ENCODE results near the gene NVL. TPM values are rescaled to one million over a fixed set of nuclear protein-coding genes. Genes with fewer than 3 reads are reported as not detected.

NVL gene
- total and polyA plus RNA-seq, 10 of the 15 experiments (the other 5 are each of a cell fraction or from before 2014, with no cell fraction given) = 20.3 to 49.6 (median 35.2) TPM

DNA sequence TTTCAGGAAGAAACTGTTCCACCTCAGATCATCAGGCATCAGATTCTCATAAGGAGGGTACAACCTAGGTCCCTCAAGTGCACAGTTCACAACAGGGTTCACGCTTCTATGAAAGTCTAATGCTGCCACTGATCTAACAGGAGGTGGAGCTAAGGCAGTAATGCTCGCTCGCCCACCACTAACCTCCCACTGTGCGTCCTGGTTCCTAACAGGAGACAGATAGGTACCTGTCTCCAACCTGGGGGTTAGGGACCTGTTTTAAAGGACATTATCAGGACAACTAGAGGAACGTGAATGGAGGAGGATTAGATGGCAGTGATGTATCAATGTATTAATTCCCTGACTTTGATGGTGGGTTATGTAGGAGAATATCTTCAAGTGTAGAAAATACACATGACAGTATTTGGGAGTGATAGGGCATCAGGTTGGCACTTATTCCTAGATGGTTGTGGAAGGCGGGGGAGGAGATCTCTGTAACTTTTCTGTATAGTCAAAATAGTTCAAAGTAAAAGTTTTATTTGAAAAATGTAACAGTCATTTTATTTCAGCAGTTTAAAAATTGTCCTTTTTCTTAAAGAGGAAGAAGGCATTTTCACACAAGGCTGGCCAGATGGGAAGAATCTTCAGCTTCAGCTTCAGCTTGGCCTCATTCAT, 103.0 kb downstream of the NVL start:
- Histone ChIP-seq H2AFZ (ENCODE audit: control insufficient read depth, low read depth, low read length) (no peak overlapping the region), H3K9ac (ENCODE audit: control insufficient read depth, insufficient read depth, low read length) (no peak overlapping the region), H3K27ac (ENCODE audit: control insufficient read depth, insufficient read depth) (no peak overlapping the region), H3K4me2 (ENCODE audit: control insufficient read depth, insufficient read depth) (no peak overlapping the region), H3K4me3 (no peak overlapping the region), H3K79me2 (ENCODE audit: control insufficient read depth, insufficient read depth, low read length) (no peaks in the 10 kb centered on the region), H3K9me3 (replicated peaks; ENCODE audit: control insufficient read depth, insufficient read depth, low read length) (no peaks in the 10 kb centered on the region), H4K20me1 (ENCODE audit: control insufficient read depth, insufficient read depth) (no peaks in the 10 kb centered on the region), H3K27me3 (replicated peaks in 1 of 2; ENCODE audit: control insufficient read depth in 2 of 2, insufficient read depth in 2 of 2, low read length in 1 of 2) (no peaks in the 10 kb centered on the region), H3K36me3 (ENCODE audit: control insufficient read depth in 2 of 2, insufficient read depth in 2 of 2, low read length in 1 of 2) (peaks cover 5 to 6% of the 10 kb centered on the region in 2 experiments; a peak in 3 of 4 replicates), H3K4me1 (ENCODE audit: control insufficient read depth, insufficient read depth, low read length) (no peaks in the 10 kb centered on the region)
- intact Hi-C loops (cut with micrococcal nuclease; ENCODE audit: unreplicated experiment) (no loop called here), in situ Hi-C loops (cut with MboI) (no loop called here)
- DNase-seq (ENCODE audit: low read depth, low spot score) (no peak), ATAC-seq (no peak), FAIRE-seq (no peak)
- ChIA-PET POLR2A (interaction anchor here (0.8 kb wide), 1 partner anchor 9 kb away, joined by 3 read pairs; no protein-coding TSS in a partner anchor), RAD21 (ENCODE audit: unreplicated experiment) (no interaction called here), SMC1A (ENCODE audit: uncharacterized antibody, unreplicated experiment) (no interaction called here), CTCF (no interaction called here)
- no TSS peak for BruUV-seq (replicated peaks)
- WGBS (ENCODE audit: insufficient coverage, insufficient replicate concordance, low lambda C conversion rate, missing lambda C conversion rate) = 82% methylated on average over 6 of the region's 6 CpGs
- no peak for TF ChIP-seq ZZZ3 (IDR thresholded peaks at IDR 0.05; ENCODE audit: control insufficient read depth, insufficient read length, low read depth)
- TF ChIP-seq, protein P1, sequence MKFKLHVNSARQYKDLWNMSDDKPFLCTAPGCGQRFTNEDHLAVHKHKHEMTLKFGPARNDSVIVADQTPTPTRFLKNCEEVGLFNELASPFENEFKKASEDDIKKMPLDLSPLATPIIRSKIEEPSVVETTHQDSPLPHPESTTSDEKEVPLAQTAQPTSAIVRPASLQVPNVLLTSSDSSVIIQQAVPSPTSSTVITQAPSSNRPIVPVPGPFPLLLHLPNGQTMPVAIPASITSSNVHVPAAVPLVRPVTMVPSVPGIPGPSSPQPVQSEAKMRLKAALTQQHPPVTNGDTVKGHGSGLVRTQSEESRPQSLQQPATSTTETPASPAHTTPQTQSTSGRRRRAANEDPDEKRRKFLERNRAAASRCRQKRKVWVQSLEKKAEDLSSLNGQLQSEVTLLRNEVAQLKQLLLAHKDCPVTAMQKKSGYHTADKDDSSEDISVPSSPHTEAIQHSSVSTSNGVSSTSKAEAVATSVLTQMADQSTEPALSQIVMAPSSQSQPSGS (IDR thresholded peaks at IDR 0.05; ENCODE audit: low read length) = no peak
- TF ChIP-seq ZSCAN29 (IDR thresholded peaks at IDR 0.05) = no peak
- TF ChIP-seq ZNF217 (IDR thresholded peaks at IDR 0.05) = no peak
- no peak for TF ChIP-seq FOXK2 (IDR thresholded peaks at IDR 0.05)
- TF ChIP-seq SMC3 (IDR thresholded peaks at IDR 0.05; ENCODE audit: borderline replicate concordance, low read length) = no peak
- TF ChIP-seq RB1 (IDR thresholded peaks at IDR 0.05; ENCODE audit: borderline replicate concordance) = no peak
- TF ChIP-seq, protein P2, sequence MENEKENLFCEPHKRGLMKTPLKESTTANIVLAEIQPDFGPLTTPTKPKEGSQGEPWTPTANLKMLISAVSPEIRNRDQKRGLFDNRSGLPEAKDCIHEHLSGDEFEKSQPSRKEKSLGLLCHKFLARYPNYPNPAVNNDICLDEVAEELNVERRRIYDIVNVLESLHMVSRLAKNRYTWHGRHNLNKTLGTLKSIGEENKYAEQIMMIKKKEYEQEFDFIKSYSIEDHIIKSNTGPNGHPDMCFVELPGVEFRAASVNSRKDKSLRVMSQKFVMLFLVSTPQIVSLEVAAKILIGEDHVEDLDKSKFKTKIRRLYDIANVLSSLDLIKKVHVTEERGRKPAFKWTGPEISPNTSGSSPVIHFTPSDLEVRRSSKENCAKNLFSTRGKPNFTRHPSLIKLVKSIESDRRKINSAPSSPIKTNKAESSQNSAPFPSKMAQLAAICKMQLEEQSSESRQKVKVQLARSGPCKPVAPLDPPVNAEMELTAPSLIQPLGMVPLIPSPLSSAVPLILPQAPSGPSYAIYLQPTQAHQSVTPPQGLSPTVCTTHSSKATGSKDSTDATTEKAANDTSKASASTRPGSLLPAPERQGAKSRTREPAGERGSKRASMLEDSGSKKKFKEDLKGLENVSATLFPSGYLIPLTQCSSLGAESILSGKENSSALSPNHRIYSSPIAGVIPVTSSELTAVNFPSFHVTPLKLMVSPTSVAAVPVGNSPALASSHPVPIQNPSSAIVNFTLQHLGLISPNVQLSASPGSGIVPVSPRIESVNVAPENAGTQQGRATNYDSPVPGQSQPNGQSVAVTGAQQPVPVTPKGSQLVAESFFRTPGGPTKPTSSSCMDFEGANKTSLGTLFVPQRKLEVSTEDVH (IDR thresholded peaks at IDR 0.05; ENCODE audit: low read depth, partially characterized antibody) = no peak
- TF ChIP-seq WRNIP1 (IDR thresholded peaks at IDR 0.05; ENCODE audit: borderline replicate concordance, low read depth, low read length) = no peak
- TF ChIP-seq TCF7 (IDR thresholded peaks at IDR 0.05; ENCODE audit: borderline replicate concordance) = no peak
- no peak for TF ChIP-seq RFX5 (IDR thresholded peaks at IDR 0.05; ENCODE audit: low read depth, low read length)
- no peak for TF ChIP-seq MTA2 (IDR thresholded peaks at IDR 0.05; ENCODE audit: low read depth)
- TF ChIP-seq, protein P3, sequence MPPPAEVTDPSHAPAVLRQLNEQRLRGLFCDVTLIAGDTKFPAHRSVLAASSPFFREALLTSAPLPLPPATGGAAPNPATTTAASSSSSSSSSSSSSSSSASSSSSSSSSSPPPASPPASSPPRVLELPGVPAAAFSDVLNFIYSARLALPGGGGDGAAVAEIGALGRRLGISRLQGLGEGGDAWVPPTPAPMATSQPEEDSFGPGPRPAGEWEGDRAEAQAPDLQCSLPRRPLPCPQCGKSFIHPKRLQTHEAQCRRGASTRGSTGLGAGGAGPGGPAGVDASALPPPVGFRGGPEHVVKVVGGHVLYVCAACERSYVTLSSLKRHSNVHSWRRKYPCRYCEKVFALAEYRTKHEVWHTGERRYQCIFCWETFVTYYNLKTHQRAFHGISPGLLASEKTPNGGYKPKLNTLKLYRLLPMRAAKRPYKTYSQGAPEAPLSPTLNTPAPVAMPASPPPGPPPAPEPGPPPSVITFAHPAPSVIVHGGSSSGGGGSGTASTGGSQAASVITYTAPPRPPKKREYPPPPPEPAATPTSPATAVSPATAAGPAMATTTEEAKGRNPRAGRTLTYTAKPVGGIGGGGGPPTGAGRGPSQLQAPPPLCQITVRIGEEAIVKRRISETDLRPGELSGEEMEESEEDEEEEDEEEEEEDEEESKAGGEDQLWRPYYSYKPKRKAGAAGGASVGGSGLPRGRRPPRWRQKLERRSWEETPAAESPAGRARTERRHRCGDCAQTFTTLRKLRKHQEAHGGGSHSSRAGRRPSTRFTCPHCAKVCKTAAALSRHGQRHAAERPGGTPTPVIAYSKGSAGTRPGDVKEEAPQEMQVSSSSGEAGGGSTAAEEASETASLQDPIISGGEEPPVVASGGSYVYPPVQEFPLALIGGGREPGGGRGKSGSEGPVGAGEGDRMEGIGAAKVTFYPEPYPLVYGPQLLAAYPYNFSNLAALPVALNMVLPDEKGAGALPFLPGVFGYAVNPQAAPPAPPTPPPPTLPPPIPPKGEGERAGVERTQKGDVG (CRISPR knock-in tag; IDR thresholded peaks at IDR 0.05) = no peak
- no peak for TF ChIP-seq SKIL (IDR thresholded peaks at IDR 0.05; ENCODE audit: low read depth, poor library complexity, severe bottlenecking)
- no peak for TF ChIP-seq MTA3 (IDR thresholded peaks at IDR 0.05; ENCODE audit: borderline replicate concordance, low read length)
